ENCODE measurements around the gene UHMK1.

- TF ChIP-seq CTCF (IDR thresholded peaks at IDR 0.05; ENCODE audit: poor library complexity) (no peak), EZH2 (IDR thresholded peaks at IDR 0.05; ENCODE audit: borderline replicate concordance) (no peak), EZH2phosphoT487 (IDR thresholded peaks at IDR 0.05; ENCODE audit: low read depth, severe bottlenecking, unreplicated experiment) (no peak)
Measured at GRCh38 chr1:162557536-162557935, 59.9 kb downstream of the UHMK1 start.
